GM12878 (cell line): Measurements from ENCODE around the gene CXXC1. TPM values are rescaled to one million over a fixed set of nuclear protein-coding genes. Genes with fewer than 3 reads are reported as not detected.

ENCODE experiments used
- ATAC-seq: fragments of 200-7000 bp; cut with Tn5 transposase; 3 replicates; pipeline ENCODE4 v1.9.1; 2020; ENCODE audit warnings: mild to moderate bottlenecking, moderate library complexity
- BruUV-seq: library from RNA; stranded (reverse); fragments of 400-500 nt; replicated peaks from 2 replicates; lab custom pipeline; 2021; lab: Mats Ljungman, UMichigan
- CTCF ChIA-PET: fragments of 300-600 bp; sonication (Branson Sonifier 250); formaldehyde crosslinking; extraction: SDS; loops from one replicate; lab custom pipeline; 2021; ENCODE audit warnings: inconsistent platforms; lab: Yijun Ruan, JAX
- POLR2A ChIA-PET: fragments of 350-600 bp; formaldehyde crosslinking; extraction: SDS; loops from one replicate; lab custom pipeline; 2021; ENCODE audit warnings: inconsistent platforms; lab: Charles Lee
- RAD21 ChIA-PET: fragments of 300-600 bp; sonication (Branson Sonifier 250); formaldehyde crosslinking; loops from one replicate; lab custom pipeline; 2023; ENCODE audit warnings: antibody characterized with exemption; ENCODE audit not compliant: unreplicated experiment; lab: Charles Lee
- SMC1A ChIA-PET: fragments of 300-600 bp; sonication (Branson Sonifier 250); formaldehyde crosslinking; loops from one replicate; lab custom pipeline; 2023; ENCODE audit not compliant: unreplicated experiment, uncharacterized antibody; lab: Charles Lee
- DNase-seq: peaks from one replicate; pipeline ENCODE4 v3.0.0-alpha.2; 2011; ENCODE audit warnings: low read depth, low spot score
- FAIRE-seq: peaks from 3 replicates; lab custom pipeline; 2011; peaks lifted over from hg19 to GRCh38; lab: Jason Lieb, UNC
- H2AFZ ChIP-seq: 2 replicates; pipeline ENCODE4 v1.6.0; 2011; ENCODE audit warnings: low read depth, low read length, control low read depth; ENCODE audit not compliant: control insufficient read depth
- H3K27ac ChIP-seq: 2 replicates; pipeline ENCODE4 v1.5.1; 2011; ENCODE audit warnings: control low read depth; ENCODE audit not compliant: control insufficient read depth, insufficient read depth
- H3K27me3 ChIP-seq, 2 experiments: replicated peaks in 1 of 2; 2 replicates each; pipeline versions ENCODE4 v1.6.0 to v1.6.1; 2011; ENCODE audit warnings: low read length in 1 of 2; ENCODE audit not compliant: control insufficient read depth in 2 of 2, insufficient read depth in 2 of 2
- H3K36me3 ChIP-seq, 2 experiments: 2 replicates each; pipeline ENCODE4 v1.5.1; 2011; ENCODE audit warnings: low read length in 1 of 2; ENCODE audit not compliant: control insufficient read depth in 2 of 2, insufficient read depth in 2 of 2
- H3K4me1 ChIP-seq: 2 replicates; pipeline ENCODE4 v1.6.1; 2011; ENCODE audit warnings: mild to moderate bottlenecking, low read length, moderate library complexity, mixed read lengths; ENCODE audit not compliant: control insufficient read depth, insufficient read depth
- H3K4me2 ChIP-seq: 2 replicates; pipeline ENCODE4 v1.6.0; 2011; ENCODE audit warnings: control low read depth; ENCODE audit not compliant: control insufficient read depth, insufficient read depth
- H3K4me3 ChIP-seq: fragments of 200-600 bp; sonication (generic); 2 replicates; pipeline ENCODE4 v1.5.1; 2016
- H3K79me2 ChIP-seq: 2 replicates; pipeline ENCODE4 v1.6.0; 2011; ENCODE audit warnings: low read length; ENCODE audit not compliant: control insufficient read depth, insufficient read depth
- H3K9ac ChIP-seq: 2 replicates; pipeline ENCODE4 v1.8.0; 2011; ENCODE audit warnings: low read length, control low read depth, mixed read lengths; ENCODE audit not compliant: control insufficient read depth, insufficient read depth
- H3K9me3 ChIP-seq: replicated peaks from 3 replicates; pipeline ENCODE4 v1.5.1; 2011; ENCODE audit warnings: mild to moderate bottlenecking, low read length; ENCODE audit not compliant: control insufficient read depth, insufficient read depth
- H4K20me1 ChIP-seq: 2 replicates; pipeline ENCODE4 v1.6.0; 2011; ENCODE audit not compliant: control insufficient read depth, insufficient read depth
- BACH1 ChIP-seq: fragments of 450-650 bp; IDR thresholded peaks from 2 replicates; pipeline ENCODE4 v1.6.1; 2017; ENCODE audit warnings: mild to moderate bottlenecking, borderline replicate concordance
- BCLAF1 ChIP-seq: fragments of 450-650 bp; IDR thresholded peaks from 2 replicates; pipeline ENCODE4 v1.6.1; 2017; ENCODE audit warnings: antibody characterized with exemption, mild to moderate bottlenecking, moderate library complexity
- CHD2 ChIP-seq: IDR thresholded peaks from 2 replicates; pipeline ENCODE4 v1.6.1; 2011; ENCODE audit warnings: low read depth, low read length, improper control_type of control experiment, borderline replicate concordance
- MAX ChIP-seq: IDR thresholded peaks from 2 replicates; pipeline ENCODE4 v1.6.1; 2012; ENCODE audit warnings: low read depth, low read length, improper control_type of control experiment
- MEF2A ChIP-seq: IDR thresholded peaks from 2 replicates; pipeline ENCODE4 v1.6.1; 2011; ENCODE audit warnings: low read depth, mild to moderate bottlenecking, low read length, moderate library complexity; ENCODE audit not compliant: insufficient read depth
- MTA3 ChIP-seq: IDR thresholded peaks from 2 replicates; pipeline ENCODE4 v1.6.1; 2012; ENCODE audit warnings: low read length, inconsistent platforms, borderline replicate concordance
- NR2C2 ChIP-seq: IDR thresholded peaks from 2 replicates; pipeline ENCODE4 v1.6.1; 2011; ENCODE audit warnings: borderline replicate concordance, low read depth; ENCODE audit not compliant: control insufficient read depth, insufficient read length
- SMC3 ChIP-seq: IDR thresholded peaks from 2 replicates; pipeline ENCODE4 v1.6.1; 2011; ENCODE audit warnings: low read length, improper control_type of control experiment, borderline replicate concordance
- TAF1 ChIP-seq: IDR thresholded peaks from 2 replicates; pipeline ENCODE4 v1.6.1; 2011; ENCODE audit warnings: mild to moderate bottlenecking, low read depth, low read length, borderline replicate concordance
- TARDBP ChIP-seq: IDR thresholded peaks from 2 replicates; pipeline ENCODE4 v1.6.1; 2016; ENCODE audit warnings: borderline replicate concordance
- WGBS: methylation state at CpG from one replicate; pipeline ENCODE4 v1.1.6; 2016; ENCODE audit warnings: low lambda C conversion rate; ENCODE audit not compliant: insufficient replicate concordance, insufficient coverage; ENCODE audit errors: missing lambda C conversion rate; 5-methylcytosine and 5-hydroxymethylcytosine counted together
- in situ Hi-C: fragments of 300-500 bp; cut with MboI; formaldehyde crosslinking; loops from 9 replicates; pipeline ENCODE4 v1.14.3; 2018; ENCODE audit warnings: mixed read lengths
- intact Hi-C: fragments of 100-400 bp; cut with micrococcal nuclease; formaldehyde crosslinking; loops from one replicate; pipeline ENCODE4 v1.14.2; 2022; ENCODE audit not compliant: unreplicated experiment
- polyA plus RNA-seq, 11 experiments: library from polyadenylated mRNA; depleted of rRNA in 4 of 11; unstranded in 6 of 11; stranded (reverse) in 5 of 11; fragments of >200 nt; fragmentation: Nextera tagmentation in 4 of 11; fragmentation: Illumina TruSeq in 1 of 11; extraction: Ambion mirVana in 4 of 11; extraction: Trizol in 1 of 11; gene quantifications; 1 replicate in 1 of 11; 2 replicates in 10 of 11; pipeline versions ENCODE4 v1.2.1 to v1.2.3, GENCODE V29; 2011 to 2016; ENCODE audit warnings: inconsistent platforms in 2 of 11, missing spikeins in 2 of 11, low read depth in 1 of 11
- total RNA-seq, 4 experiments: library from RNA; depleted of rRNA in 3 of 4; stranded (reverse); fragments of >200 nt in 3 of 4; fragmentation: Illumina TruSeq in 1 of 4; extraction: Trizol in 1 of 4; gene quantifications; 2 replicates each; pipeline versions ENCODE4 v1.2.1 to v1.2.3, GENCODE V29; 2013 to 2021

The CXXC1 gene
- total and polyA plus RNA-seq, 10 of the 15 experiments (the other 5 are each of a cell fraction or from before 2014, with no cell fraction given), result 9.2 to 180 (median 93.8) TPM

GRCh38 chr18:50276452-50276851, 11.0 kb downstream of the CXXC1 start:
- no peaks in the 10 kb centered on the region for H4K20me1 ChIP-seq
- RAD21 ChIA-PET, result no interaction called here
- no peaks in the 10 kb centered on the region for H3K27me3 ChIP-seq
- CTCF ChIA-PET, result no interaction called here
- no peak overlapping the region for H2AFZ ChIP-seq
- SMC1A ChIA-PET, result no interaction called here
- TF ChIP-seq MTA3 (no peak), MAX (no peak), TAF1 (no peak), BCLAF1 (no peak), SMC3 (no peak), CHD2 (no peak), NR2C2 (no peak), TARDBP (no peak), BACH1 (no peak), MEF2A (no peak)
- in situ Hi-C loops, result loop anchor here (25.0 kb wide), 2 partner anchors 1339 to 1464 kb away; no protein-coding TSS in a partner anchor
- peaks cover 4% of the 10 kb centered on the region for H3K4me1 ChIP-seq
- H3K9me3 ChIP-seq, result no peaks in the 10 kb centered on the region
- intact Hi-C loops, result no loop called here
- no peak overlapping the region for H3K9ac ChIP-seq
- FAIRE-seq (no peak), ATAC-seq (no peak), DNase-seq (no peak)
- H3K79me2 ChIP-seq, result peaks cover 35% of the 10 kb centered on the region
- no TSS peak for BruUV-seq
- no peak overlapping the region for H3K27ac ChIP-seq
- H3K36me3 ChIP-seq, result peaks cover 44 to 68% of the 10 kb centered on the region in 2 experiments
- H3K4me2 ChIP-seq, result no peak overlapping the region
- no peak overlapping the region for H3K4me3 ChIP-seq
- POLR2A ChIA-PET, result no interaction called here
- whole genome bisulfite sequencing, result 86% methylated on average over 4 of the region's 4 CpGs
